GM18526 (cell line): ENCODE results near the gene CPTP.

Experiments
- POLR2A ChIP-seq: IDR thresholded peaks from 3 replicates; pipeline ENCODE4 v1.6.1; 2011; ENCODE audit not compliant: insufficient read length; ENCODE audit errors: extremely low read depth

The CPTP gene

DNA sequence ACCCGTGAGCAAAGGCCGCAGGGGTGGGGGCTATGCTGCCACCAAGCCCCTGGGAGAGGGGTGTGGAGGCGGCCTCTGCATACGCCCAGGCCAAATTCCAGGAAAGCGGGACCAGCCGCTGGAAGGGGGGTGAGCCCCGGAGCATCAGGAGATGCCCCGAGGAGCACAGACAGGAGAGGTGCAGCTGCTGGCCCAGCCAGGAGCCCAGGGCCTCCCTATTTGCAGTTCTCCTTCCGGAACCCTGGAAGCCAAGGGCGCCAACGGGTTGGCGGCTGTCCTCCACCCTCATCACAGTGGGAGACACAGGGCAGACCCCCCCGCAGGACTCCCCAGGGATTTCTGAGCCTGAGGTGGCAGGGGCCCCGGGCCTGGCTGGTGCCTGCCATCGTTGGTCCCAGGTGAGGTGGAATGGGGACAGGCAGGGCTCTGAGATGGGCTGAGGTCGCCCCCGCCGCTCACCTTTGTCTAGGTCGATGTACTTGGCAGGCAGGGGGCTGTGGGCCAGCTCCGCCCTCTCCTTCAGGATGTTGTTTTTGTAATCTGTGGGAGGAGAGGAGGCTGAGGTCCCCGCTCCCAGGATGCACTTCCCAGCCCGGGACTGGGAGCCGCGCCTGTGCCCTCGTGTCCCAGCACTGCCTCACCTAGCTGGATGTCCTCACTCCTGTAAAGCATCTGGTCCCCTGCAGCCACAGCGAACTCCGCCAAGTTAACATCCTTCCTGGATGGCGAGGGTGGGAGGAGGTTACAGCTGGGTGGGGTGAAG, 29.0 kb downstream of the CPTP start:
- no peak for TF ChIP-seq POLR2A

DNA sequence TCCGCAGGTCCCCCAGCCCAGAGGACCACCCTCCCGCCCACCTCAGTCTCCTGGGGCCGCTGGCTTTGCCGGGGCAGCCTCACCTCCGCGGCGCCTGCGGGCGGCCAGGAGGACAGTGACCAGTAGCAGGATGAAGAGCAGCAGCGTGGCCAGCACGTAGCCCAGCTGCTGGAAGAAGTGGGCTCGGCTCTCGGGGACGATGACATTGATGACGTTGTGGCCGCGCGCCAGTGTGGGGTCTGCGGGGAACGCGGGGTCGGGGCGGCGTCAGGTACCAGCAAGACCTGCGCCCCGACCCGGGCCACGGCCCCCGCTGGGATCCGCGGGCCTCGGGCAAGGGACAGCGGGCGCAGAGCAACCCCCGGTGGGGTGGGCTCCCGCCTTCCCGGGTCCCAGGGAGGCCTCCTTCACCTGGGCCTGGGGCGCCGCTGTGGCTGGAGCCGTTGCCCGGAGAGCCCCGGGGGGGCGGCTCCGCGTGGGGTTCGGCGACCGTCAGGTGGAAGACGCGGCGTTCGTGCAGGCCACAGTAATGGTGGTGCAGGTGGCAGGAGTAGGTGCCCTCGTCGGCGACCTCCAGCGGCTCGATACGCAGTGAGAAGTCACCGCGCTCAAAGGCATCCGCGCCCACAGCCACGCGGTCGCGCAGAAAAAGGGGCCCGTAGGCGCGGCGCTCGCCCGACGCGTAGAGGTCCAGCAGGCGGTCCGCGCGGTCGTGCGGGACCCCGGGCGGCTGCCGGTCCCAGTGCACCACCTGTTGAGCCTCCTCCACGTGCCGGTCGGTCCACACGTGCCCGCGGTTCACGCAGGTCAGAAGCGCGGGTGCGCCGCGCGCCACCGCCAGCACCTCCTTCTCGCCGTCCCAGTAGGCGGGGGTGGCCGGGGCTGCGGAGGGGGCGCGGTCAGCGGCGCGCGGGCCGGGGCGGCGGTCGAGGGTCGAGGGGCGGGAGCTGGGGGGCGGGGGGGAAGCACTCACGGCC, 30.0 kb downstream of the CPTP start:
- TF ChIP-seq POLR2A: no peak

DNA sequence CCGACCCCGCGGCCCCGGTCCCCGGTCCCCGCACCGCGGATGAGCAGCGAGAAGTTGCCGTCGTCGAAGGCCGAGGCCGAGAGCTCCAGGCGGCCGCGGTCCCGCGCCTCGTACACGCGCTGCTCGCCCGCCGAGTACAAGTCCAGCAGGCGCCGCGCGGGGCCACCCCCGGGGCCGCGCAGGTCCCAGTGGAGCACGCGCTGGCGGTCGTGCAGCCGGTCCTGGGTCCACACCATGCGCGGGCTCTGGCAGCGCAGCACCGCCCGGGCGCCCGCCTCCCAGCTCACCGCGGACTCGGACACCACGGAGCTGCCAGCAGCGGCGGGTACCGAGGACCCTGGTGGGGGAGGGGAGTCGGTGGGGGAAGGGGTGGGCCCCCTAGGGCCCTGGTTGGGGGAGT, 30.8 kb downstream of the CPTP start:
- TF ChIP-seq POLR2A: no peak

DNA sequence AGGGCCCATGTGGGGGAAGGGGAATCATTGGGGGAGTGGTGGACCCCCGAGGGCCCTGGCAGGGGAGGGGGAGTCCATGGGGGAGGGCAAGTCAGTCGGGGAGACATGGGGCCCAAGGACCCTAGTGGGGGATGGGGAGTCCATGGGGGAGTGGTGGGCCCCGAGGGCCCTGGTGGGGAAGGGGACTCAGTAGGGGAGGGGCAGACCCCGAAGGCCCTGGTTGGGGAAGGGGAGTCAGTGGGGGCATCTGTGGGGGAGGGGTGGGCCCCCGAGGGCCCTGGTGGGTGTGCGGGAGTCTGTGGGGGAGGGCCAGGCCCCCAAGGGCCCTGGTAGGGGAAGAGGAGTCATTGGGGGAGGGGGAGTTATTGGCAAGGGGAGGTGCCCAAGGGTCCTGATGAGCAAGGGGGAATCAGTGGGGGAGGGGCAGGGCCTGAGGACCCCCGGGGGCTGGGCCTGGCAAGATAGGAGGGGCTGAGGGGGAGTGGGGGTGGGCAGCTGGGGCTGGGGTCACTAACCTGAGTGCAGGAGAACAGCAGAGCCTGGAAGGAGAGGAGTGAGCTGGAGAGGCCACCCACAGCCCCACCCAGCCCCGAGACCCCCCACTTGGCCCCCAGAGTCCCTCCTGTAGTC, 31.7 kb downstream of the CPTP start:
- no peak for TF ChIP-seq POLR2A

DNA sequence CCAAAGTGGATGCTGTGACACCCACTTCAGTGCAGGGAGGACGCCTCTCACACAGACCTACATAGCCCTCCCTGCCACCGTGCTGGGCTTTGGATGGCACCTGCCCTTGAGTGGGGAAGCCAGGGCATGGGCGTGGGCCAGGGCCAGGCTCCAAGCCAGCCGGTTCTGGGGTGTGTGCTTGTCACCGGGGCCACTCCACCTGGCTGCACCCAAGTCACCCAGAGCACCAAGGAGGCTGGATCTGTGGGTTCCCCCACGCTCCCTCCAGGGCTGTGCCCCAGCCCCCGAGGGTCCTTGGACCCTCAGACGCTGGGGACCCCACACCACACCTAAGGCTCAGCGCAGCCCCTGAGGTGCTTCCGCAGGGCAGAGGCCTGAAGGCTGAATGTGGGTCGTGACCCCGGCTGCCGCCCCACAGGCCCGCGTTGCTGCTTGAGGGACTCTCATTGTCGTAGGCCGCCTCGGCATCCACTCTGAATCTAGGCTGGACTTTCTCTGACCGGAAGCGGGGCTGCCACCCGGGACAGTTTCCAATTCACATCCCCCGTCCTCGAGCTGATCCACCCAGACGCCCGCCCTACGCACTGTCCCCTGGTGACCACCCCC, 32.3 kb downstream of the CPTP start:
- TF ChIP-seq POLR2A: no peak

DNA sequence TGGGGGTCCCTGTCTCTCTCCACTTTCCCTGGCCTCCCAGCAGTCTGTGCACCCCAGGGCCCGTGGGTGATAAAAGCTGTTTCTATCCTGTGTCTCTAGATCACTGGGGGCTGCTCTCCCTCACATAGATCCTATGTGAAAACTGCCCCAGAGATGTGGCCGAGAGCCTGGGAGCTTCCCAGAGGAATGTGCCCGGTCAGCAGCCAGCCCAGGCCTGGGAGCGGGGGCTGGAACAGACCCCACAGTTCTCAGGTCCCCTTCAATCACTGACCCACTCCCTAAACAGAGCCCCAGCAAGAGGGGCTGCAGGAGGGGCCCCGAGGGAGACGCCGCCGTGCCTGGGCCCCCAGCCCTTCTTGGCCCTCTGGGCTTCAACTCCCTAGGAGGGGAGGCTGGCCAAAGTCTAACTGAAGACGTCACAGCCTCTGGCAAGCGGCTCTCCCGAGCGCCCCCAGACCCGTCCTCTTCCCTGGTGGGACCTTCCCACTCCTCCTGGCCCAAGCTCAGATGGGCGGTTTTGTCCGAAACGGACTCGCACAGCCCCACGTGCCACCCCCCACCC, 33.4 kb downstream of the CPTP start:
- TF ChIP-seq POLR2A: no peak

DNA sequence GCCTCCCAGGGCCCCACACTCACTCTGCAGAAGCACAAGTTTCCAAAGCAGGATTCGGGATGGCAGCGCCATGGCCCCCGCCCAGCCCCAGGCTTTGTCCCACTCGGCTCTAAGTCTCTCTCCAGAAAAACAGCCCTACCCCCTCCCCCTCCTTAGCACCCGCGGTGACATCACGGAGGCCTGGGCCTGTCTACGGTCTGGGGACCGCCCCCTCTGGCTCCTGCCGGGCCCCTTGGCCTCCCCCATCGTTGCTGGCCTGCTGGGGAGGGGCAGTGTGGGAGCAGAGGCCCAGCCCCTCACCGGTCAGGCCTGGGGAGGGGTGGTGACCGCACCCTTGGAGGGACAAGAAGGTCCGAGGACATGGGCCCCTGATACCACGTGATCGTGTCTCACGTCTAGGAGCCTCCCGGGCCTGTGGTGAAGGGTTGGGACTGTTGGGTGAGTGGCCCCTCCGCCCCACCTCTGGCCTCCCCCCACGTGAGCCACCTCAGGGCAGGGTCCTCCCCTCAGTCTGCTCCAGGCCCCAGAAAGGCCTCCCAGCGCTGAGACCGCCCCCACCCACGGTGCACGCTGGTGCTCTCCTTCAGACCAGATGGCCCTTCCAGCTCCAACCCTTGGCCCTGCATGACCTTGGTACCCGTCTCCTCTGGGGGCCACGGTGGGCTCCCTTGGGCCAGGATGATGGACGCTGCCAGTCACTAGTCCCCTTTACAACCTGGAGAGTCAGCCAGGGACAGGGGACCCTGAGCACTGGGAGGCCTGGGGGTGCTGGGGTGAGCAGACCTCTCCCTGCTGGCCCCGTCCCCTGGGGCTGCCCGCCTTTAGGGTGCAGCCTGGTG, 34.0 kb downstream of the CPTP start, which contains the start of gene MXRA8:
TSS of gene MXRA8 (minus strand) at position 123 of the 839 bp plus-strand sequence. CDS start at position 72, 51 bp downstream.
- TF ChIP-seq POLR2A: no peak

DNA sequence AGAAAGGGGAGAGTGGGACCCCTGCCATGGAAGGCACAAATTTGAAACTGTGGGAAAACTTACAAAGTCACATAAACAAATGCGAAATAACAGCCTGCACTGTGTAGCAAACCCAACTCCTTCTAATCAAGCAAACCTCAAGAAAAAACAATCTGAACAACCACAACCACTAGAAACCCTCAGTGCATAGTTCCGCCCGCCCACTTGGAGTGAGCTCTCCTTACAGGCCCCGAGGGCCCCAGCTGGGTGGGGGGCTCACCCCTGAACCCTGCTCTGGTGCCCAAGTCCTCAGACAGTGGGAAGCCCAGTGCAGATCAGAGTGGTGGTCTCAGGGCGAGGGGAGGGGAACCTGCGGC, 34.7 kb downstream of the CPTP start:
- TF ChIP-seq POLR2A: no peak

DNA sequence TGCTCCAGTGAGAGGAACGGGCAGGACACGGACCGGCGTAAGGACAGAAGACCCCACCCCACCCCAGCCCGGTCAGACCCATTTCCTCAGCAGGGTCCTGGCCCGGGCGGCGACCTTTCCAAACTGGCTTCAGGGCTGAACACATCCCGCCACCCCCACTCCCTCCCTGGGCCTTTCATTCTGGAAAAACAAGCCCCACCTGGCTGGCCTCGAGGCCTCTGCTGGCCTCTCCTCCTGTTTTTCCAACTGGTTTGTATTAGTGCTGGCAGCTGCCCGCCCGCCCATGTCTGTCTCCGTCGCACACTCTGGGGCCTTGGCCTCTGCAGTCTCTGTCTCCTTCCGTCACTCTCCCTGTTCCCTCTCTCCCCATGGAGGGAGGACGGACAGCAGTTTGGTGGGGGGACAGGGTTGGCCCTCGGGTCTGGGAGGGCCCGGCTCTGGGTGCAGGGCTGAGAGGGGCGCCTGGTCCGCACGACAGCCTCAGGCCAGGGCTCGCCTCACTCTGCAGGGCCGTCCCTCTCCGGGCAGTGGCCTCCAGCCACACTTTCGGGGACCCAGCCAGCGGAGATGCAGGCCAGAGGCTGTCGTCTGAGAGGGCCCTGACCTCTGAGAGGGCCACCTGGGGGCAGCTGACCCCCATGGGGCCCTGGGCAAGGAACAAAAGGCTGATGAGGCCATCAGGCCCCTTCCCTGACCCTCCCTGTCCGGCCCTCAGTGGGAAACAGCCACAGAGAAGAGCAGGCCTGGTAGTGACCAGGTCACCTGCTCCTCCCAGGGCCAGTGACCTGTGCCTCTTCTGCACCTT, 35.3 kb downstream of the CPTP start:
- no peak for TF ChIP-seq POLR2A

DNA sequence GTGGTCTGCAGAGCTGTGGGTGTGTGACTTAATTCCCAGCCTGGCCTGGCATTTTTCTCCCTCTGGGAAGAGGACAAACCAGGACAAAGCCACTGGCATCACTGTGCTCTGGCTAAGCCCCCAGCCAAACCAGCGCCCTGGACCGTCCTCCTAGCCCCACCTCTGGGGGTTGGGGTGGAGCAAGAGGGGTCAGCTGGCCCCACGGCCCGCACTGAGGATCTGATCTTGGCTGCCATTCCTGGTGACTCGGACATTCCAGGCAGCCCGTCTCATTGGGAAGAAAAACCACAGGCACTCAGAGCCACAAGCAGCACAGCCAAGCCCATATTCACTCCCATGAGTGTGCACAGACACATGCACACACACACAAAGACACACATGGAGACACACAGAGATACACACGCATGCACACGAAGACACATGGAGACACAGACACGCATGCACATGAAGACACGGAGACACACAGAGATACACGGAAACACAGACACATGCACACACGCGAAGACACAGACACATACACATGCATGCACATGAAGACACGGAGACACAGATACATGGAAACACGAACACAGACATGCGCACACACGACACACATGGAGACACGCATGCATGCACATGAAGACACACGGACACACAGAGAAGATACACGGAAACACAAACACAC, 36.0 kb downstream of the CPTP start:
- no peak for TF ChIP-seq POLR2A

DNA sequence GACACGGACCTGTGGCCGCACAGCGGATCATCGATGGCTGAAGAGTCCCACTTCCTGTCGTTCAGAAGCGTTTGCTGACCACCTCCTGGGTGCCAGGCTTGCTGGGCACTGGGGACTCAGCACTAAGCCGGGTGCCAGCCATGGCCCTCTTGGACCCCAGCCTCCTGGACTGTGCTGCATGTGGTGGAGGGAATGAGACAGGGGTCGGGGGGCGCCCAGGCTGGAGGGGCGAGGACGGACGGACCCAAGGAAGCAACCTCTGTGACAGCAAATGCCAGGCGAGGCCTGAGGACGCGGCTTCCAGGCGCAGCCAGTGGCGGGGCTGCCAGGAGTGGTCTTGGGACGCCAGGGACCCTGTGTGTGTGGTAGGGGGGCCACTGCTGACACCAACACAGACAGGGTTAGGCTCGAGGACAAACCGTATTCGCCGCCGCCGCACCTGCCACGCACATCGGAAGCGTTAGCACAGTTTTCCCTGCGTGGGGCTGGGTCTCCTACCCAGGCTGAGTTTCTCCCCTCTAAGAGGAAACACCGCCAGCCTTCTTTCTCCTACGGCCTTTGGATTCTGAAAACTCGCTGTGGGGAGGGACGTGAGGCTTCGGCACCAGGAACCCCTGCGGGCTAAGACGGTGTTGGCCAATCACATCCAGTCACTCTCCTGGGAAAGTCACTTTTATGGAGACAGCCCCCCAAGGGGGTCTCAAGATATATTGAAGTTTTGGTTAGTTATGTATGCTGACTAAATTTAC, 36.8 kb downstream of the CPTP start:
- no peak for TF ChIP-seq POLR2A

DNA sequence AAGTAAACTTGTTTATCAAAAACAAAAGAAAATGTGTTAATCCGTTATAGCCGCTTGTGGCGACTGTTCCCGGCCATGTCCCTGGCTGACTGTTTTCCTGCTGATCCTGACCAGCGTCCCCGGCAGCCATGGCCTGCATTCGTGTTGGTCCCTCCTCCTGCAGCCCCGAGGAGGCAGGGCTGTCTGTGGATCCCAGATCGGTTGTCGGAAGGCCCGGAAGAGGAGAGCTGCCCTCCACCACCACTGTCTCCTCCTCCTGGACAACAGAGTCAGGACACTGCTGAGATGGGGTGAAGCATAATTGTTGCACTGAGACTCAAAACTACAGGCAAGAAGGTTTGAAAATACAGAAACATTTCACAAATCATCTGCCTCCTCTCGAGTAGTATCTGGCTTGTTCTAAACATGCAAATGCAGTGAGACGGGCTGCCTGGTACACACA, 37.4 kb downstream of the CPTP start:
- TF ChIP-seq POLR2A: no peak
